B cell (primary cell): Measurements from ENCODE around the gene PHF21A. TPM values are rescaled to one million over a fixed set of nuclear protein-coding genes. Genes with fewer than 3 reads are reported as not detected.

Source experiments
- ATAC-seq: fragments of 200-7000 bp; cut with Tn5 transposase; one replicate; pipeline ENCODE4 v1.10.0; 2021; ENCODE audit warnings: low read depth, mild to moderate bottlenecking, moderate number of reproducible peaks, moderate library complexity
- CTCF ChIA-PET: fragments of 350-600 bp; sonication (Branson Sonifier 250); formaldehyde crosslinking; loops from one replicate; lab custom pipeline; 2021; ENCODE audit warnings: antibody characterized with exemption, inconsistent platforms; lab: Charles Lee
- POLR2A ChIA-PET: fragments of 350-600 bp; sonication (Branson Sonifier 250); formaldehyde crosslinking; loops from one replicate; lab custom pipeline; 2021; ENCODE audit warnings: antibody characterized with exemption; lab: Charles Lee
- DNase-seq: peaks from one replicate; pipeline ENCODE4 v3.0.0; 2013
- H2AFZ ChIP-seq: 2 replicates; pipeline ENCODE4 v1.6.1; 2012; ENCODE audit warnings: mild to moderate bottlenecking, low read depth, low read length; ENCODE audit not compliant: insufficient read depth, poor library complexity, severe bottlenecking
- H3K27ac ChIP-seq, 2 donors: 1 replicate in 1 of 2; 2 replicates in 1 of 2; pipeline ENCODE4 v1.5.1; 2012 to 2013; ENCODE audit warnings: low read length in 2 of 2, mild to moderate bottlenecking in 2 of 2, moderate library complexity in 1 of 2
- H3K27me3 ChIP-seq, 4 experiments: fragments of 200-600 bp in 1 of 4; sonication (generic) in 1 of 4; replicated peaks in 1 of 4; 1 replicate in 2 of 4; 2 replicates in 2 of 4; pipeline versions ENCODE4 v1.6.1 to v1.7.0; 2013 to 2016; ENCODE audit warnings: low read length in 3 of 4, mild to moderate bottlenecking in 2 of 4, mixed read lengths in 1 of 4, moderate library complexity in 1 of 4; ENCODE audit not compliant: insufficient read depth in 4 of 4, control insufficient read depth in 3 of 4; ENCODE audit errors: control extremely low read depth in 1 of 4
- H3K36me3 ChIP-seq, 2 experiments: replicated peaks in 1 of 2; 1 replicate in 1 of 2; 2 replicates in 1 of 2; pipeline versions ENCODE4 v1.6.1 to v1.7.1; 2013; ENCODE audit warnings: low read length in 1 of 2; ENCODE audit not compliant: insufficient read depth in 2 of 2, control insufficient read depth in 1 of 2; ENCODE audit errors: control extremely low read depth in 1 of 2, extremely low read depth in 1 of 2
- H3K4me1 ChIP-seq, 2 donors: fragments of 200-600 bp in 1 of 2; sonication (generic) in 1 of 2; 1 replicate in 1 of 2; 2 replicates in 1 of 2; pipeline versions ENCODE4 v1.5.1 to v1.6.1; 2013 to 2017; ENCODE audit warnings: low read length in 2 of 2; ENCODE audit not compliant: control insufficient read depth in 2 of 2, insufficient read depth in 2 of 2
- H3K4me2 ChIP-seq: replicated peaks from 2 replicates; pipeline ENCODE3; 2012; ENCODE audit warnings: mild to moderate bottlenecking, low read depth, low read length; ENCODE audit not compliant: poor library complexity, severe bottlenecking
- H3K4me3 ChIP-seq, 5 experiments: fragments of 200-600 bp in 1 of 5; sonication (generic) in 1 of 5; 1 replicate in 3 of 5; 2 replicates in 2 of 5; pipeline versions ENCODE4 v1.5.1 to v1.7.0; 2011 to 2016; ENCODE audit warnings: low read length in 4 of 5, mild to moderate bottlenecking in 4 of 5, low read depth in 2 of 5, control low read depth in 1 of 5, moderate library complexity in 1 of 5; ENCODE audit not compliant: insufficient read depth in 1 of 5; ENCODE audit errors: control extremely low read depth in 1 of 5, extremely low read depth in 1 of 5
- H3K79me2 ChIP-seq: fragments of 200-600 bp; sonication (generic); one replicate; pipeline ENCODE4 v1.6.0; 2016; ENCODE audit warnings: low read length; ENCODE audit not compliant: control insufficient read depth, insufficient read depth
- H3K9ac ChIP-seq: fragments of 200-600 bp; sonication (generic); 2 replicates; pipeline ENCODE4 v1.6.1; 2017; ENCODE audit warnings: mild to moderate bottlenecking, low read length, moderate library complexity
- H3K9me3 ChIP-seq, 3 donors: one replicate each; pipeline versions ENCODE4 v1.6.1 to v1.7.1; 2013; ENCODE audit warnings: low read length in 2 of 3; ENCODE audit not compliant: control insufficient read depth in 2 of 3, insufficient read depth in 1 of 3; ENCODE audit errors: control extremely low read depth in 1 of 3
- H4K20me1 ChIP-seq: 2 replicates; pipeline ENCODE4 v1.6.0; 2012; ENCODE audit warnings: mild to moderate bottlenecking, low read length; ENCODE audit not compliant: insufficient read depth, control insufficient read depth, poor library complexity, severe bottlenecking
- H3K27ac Mint-ChIP-seq: one replicate; pipeline ENCODE4 v1.8.0; 2021; ENCODE audit warnings: mixed read lengths
- H3K27me3 Mint-ChIP-seq: one replicate; pipeline ENCODE4 v1.8.0; 2021; ENCODE audit warnings: mixed read lengths
- H3K4me1 Mint-ChIP-seq: one replicate; pipeline ENCODE4 v1.8.0; 2021; ENCODE audit warnings: mixed read lengths
- H3K4me3 Mint-ChIP-seq: one replicate; pipeline ENCODE4 v1.8.0; 2021; ENCODE audit warnings: mixed read lengths
- H3K9me3 Mint-ChIP-seq: one replicate; pipeline ENCODE4 v1.8.0; 2022; ENCODE audit warnings: mixed read lengths; ENCODE audit not compliant: insufficient read depth
- EZH2 ChIP-seq: IDR thresholded peaks from 2 replicates; pipeline ENCODE4 v1.6.1; 2012; ENCODE audit warnings: borderline replicate concordance, low read depth, mild to moderate bottlenecking, moderate library complexity, low read length; ENCODE audit not compliant: insufficient read depth, poor library complexity, severe bottlenecking
- WGBS: methylation state at CpG from one replicate; pipeline ENCODE4 v1.1.5; 2013; ENCODE audit warnings: missing lambda C conversion rate; ENCODE audit not compliant: insufficient coverage; 5-methylcytosine and 5-hydroxymethylcytosine counted together
- intact Hi-C: fragments of 100-400 bp; cut with micrococcal nuclease; formaldehyde crosslinking; loops from one replicate; pipeline ENCODE4 v1.10.0; 2022
- polyA plus RNA-seq: library from polyadenylated mRNA; depleted of rRNA; stranded (reverse); fragments of >200 nt; gene quantifications from 2 replicates; pipeline ENCODE4 v1.2.3, GENCODE V29; 2012
- total RNA-seq, 2 donors: library from RNA; stranded (reverse); fragments of 120-200 nt in 1 of 2; gene quantifications; 1 replicate in 1 of 2; 2 replicates in 1 of 2; pipeline versions ENCODE4 v1.2.3 to v1.2.4, GENCODE V29; 2013 to 2022
- TF ChIP-seq, protein P1 (sequence below): fragments of 200-600 bp; IDR thresholded peaks from one replicate; pipeline ENCODE4 v1.8.0; 2022; ENCODE audit warnings: antibody characterized with exemption, mild to moderate bottlenecking

PHF21A gene
- total and polyA plus RNA-seq, 2 donors (not counting 1 experiment from before 2014, with no cell fraction given): 41.9 to 103 TPM

DNA sequence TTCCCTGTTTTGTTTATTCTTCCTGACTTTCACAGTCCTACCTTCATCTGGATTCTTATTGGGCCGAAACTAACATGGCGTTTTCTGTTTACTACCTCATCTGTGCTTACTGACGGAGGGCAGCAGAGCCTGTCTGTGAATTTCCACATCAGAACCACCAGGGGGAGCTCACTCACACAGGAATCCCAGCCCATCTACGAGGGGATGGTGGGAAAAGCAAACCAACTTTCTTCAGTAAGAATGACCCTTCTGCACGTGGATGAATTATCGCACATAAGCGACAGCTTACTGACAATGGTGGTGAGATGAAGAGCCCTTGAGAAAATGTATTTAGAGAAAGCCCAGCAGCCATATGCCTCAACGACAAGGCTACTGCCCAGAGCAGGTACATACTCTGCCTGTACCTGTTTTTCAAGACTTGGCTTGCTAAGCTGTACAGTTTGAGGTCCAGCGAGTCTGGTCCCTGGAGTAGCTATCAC lies 156.3 kb downstream of the PHF21A start:
- no peak overlapping the region for H3K4me3 ChIP-seq
- H2AFZ ChIP-seq: peak overlapping the region; percentile 68
- no peaks in the 10 kb centered on the region for H3K4me1 Mint-ChIP-seq
- peak; percentile 95 for ATAC-seq
- no peaks in the 10 kb centered on the region for H3K27me3 Mint-ChIP-seq
- peak overlapping the region; percentile 49 for H3K4me2 ChIP-seq
- H3K79me2 ChIP-seq: no peaks in the 10 kb centered on the region
- peak; percentile 82 for DNase-seq
- H3K9ac ChIP-seq: no peak overlapping the region
- POLR2A ChIA-PET: interaction anchor here (0.6 to 1.4 kb wide), 6 partner anchors 34 to 115 kb away, joined by 3 to 6 read pairs (median 4); partner anchors contain the start of gene PEX16
- H3K36me3 ChIP-seq: peaks cover 26 to 40% of the 10 kb centered on the region in 2 experiments
- H3K4me1 ChIP-seq: peaks cover 5 to 6% of the 10 kb centered on the region in 2 donors
- H3K9me3 ChIP-seq: peaks cover 0 to 1% (median 0%) of the 10 kb centered on the region in 3 donors
- CTCF ChIA-PET: interaction anchor here (0.6 to 6.2 kb wide), 38 partner anchors 9 to 701 kb away, joined by 3 to 58 read pairs (median 5); partner anchors contain the start of genes ATG13, CRY2, LARGE2 and PEX16
- no peaks in the 10 kb centered on the region for H3K9me3 Mint-ChIP-seq
- intact Hi-C loops: loop anchor here (1.0 to 2.0 kb wide), 3 partner anchors 34 to 42 kb away; partner anchors contain the start of gene LARGE2
- no peaks in the 10 kb centered on the region for H4K20me1 ChIP-seq
- 48% methylated on average over 5 of the region's 9 CpGs for WGBS
- peak overlapping the region in 1 of 2 donors; percentile 71 for H3K27ac ChIP-seq
- TF ChIP-seq, protein P1, sequence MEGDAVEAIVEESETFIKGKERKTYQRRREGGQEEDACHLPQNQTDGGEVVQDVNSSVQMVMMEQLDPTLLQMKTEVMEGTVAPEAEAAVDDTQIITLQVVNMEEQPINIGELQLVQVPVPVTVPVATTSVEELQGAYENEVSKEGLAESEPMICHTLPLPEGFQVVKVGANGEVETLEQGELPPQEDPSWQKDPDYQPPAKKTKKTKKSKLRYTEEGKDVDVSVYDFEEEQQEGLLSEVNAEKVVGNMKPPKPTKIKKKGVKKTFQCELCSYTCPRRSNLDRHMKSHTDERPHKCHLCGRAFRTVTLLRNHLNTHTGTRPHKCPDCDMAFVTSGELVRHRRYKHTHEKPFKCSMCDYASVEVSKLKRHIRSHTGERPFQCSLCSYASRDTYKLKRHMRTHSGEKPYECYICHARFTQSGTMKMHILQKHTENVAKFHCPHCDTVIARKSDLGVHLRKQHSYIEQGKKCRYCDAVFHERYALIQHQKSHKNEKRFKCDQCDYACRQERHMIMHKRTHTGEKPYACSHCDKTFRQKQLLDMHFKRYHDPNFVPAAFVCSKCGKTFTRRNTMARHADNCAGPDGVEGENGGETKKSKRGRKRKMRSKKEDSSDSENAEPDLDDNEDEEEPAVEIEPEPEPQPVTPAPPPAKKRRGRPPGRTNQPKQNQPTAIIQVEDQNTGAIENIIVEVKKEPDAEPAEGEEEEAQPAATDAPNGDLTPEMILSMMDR: peak; percentile 95
- TF ChIP-seq EZH2: no peak
- no peak overlapping the region for H3K27ac Mint-ChIP-seq
- H3K4me3 Mint-ChIP-seq: no peak overlapping the region
- no peaks in the 10 kb centered on the region for H3K27me3 ChIP-seq

DNA sequence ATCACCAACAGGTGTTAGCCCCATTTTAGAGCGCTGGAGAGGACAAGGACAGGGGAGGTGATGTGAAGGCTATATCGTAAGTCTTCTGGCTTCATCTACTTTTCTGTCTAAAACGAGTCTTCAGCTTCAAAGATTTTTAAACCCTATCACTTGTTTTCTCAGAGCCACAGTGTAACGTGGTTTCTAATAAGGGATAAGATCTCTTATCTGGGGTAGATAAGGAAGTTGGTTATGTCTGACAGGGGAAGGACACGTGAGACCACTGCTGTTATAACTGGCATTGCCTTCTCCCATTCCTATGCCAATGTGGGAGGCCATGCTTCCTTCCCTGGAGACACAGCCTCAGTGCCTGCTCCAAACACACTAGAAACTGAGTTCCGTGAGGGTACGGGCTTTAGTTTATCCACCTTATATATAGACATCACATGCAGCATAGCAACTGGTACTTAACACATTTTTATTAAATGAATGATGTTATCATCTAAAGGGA lies 159.5 kb downstream of the PHF21A start:
- intact Hi-C loops: no loop called here
- H3K4me3 Mint-ChIP-seq: no peak overlapping the region
- H3K4me2 ChIP-seq: no peak overlapping the region
- no peak for DNase-seq
- peaks cover 5 to 6% of the 10 kb centered on the region in 2 donors for H3K4me1 ChIP-seq
- TF ChIP-seq, protein P1: no peak
- TF ChIP-seq EZH2: no peak
- no peaks in the 10 kb centered on the region for H3K4me1 Mint-ChIP-seq
- H3K9me3 ChIP-seq: peaks cover 0 to 5% (median 0%) of the 10 kb centered on the region in 3 donors
- POLR2A ChIA-PET: no interaction called here
- no peak overlapping the region for H3K27ac Mint-ChIP-seq
- H3K36me3 ChIP-seq: peaks cover 14 to 18% of the 10 kb centered on the region in 2 experiments
- no peaks in the 10 kb centered on the region for H3K79me2 ChIP-seq
- CTCF ChIA-PET: interaction anchor here (1.0 to 6.2 kb wide), 2 partner anchors 18 to 41 kb away, joined by 3 to 58 read pairs; partner anchors contain the start of genes LARGE2 and PEX16
- no peak overlapping the region for H3K4me3 ChIP-seq
- H3K27me3 Mint-ChIP-seq: no peaks in the 10 kb centered on the region
- H3K27me3 ChIP-seq: no peaks in the 10 kb centered on the region
- no peak overlapping the region for H3K27ac ChIP-seq
- no peak for ATAC-seq
- no peaks in the 10 kb centered on the region for H4K20me1 ChIP-seq
- WGBS: no CpG with 5 or more reads among the region's 7 CpGs
- no peak overlapping the region for H3K9ac ChIP-seq
- no peaks in the 10 kb centered on the region for H3K9me3 Mint-ChIP-seq
- H2AFZ ChIP-seq: no peak overlapping the region
